WERI-Rb-1 (cell line): ENCODE results near the gene SPAG6.
"Not testable (repeated sequence)": the region's sequence is repeated elsewhere in the genome, so short reads cannot be mapped to it uniquely, and the experiment has no call there.

Experiments used
- DNase-seq: peaks from one replicate; pipeline ENCODE4 v3.0.0-alpha.2; 2020
- H3K27ac ChIP-seq: fragments of 250-450 bp; sonication (Bioruptor Pico); 2 replicates; pipeline ENCODE4 v1.5.1; 2020; ENCODE audit warnings: mild to moderate bottlenecking, moderate library complexity
- H3K27me3 ChIP-seq: fragments of 250-450 bp; sonication (Bioruptor Pico); 2 replicates; pipeline ENCODE4 v1.5.1; 2021; ENCODE audit warnings: mild to moderate bottlenecking, low read depth, moderate library complexity; ENCODE audit not compliant: insufficient read depth, severe bottlenecking
- H3K36me3 ChIP-seq: fragments of 250-450 bp; sonication (Bioruptor Pico); 2 replicates; pipeline ENCODE4 v1.5.1; 2020; ENCODE audit warnings: mild to moderate bottlenecking, moderate library complexity
- H3K4me3 ChIP-seq: 2 replicates; pipeline ENCODE4 v1.5.1; 2011; ENCODE audit warnings: low read depth, mild to moderate bottlenecking, control low read depth, low read length
- H3K9me3 ChIP-seq: fragments of 250-450 bp; sonication (Bioruptor Pico); 2 replicates; pipeline ENCODE4 v1.5.1; 2021; ENCODE audit warnings: mild to moderate bottlenecking, moderate library complexity; ENCODE audit not compliant: severe bottlenecking
- CTCF ChIP-seq: IDR thresholded peaks from 2 replicates; pipeline ENCODE4 v1.5.1; 2011; ENCODE audit warnings: low read depth, mild to moderate bottlenecking, control low read depth, inconsistent platforms, low read length

Gene SPAG6

GRCh38 chr10:22379059-22379458 is 33.8 kb downstream of the SPAG6 start:
- no peak for DNase-seq
- no peak for TF ChIP-seq CTCF
- Histone ChIP-seq H3K36me3 (no peaks in the 10 kb centered on the region), H3K4me3 (no peak overlapping the region), H3K27me3 (no peaks in the 10 kb centered on the region), H3K27ac (no peak overlapping the region), H3K9me3 (no peaks in the 10 kb centered on the region)

GRCh38 chr10:22381262-22381661 is 36.0 kb downstream of the SPAG6 start:
- TF ChIP-seq CTCF = no peak
- H3K27ac ChIP-seq = no peak overlapping the region
- no peak for DNase-seq
- H3K9me3 ChIP-seq = no peaks in the 10 kb centered on the region
- no peaks in the 10 kb centered on the region for H3K27me3 ChIP-seq
- no peak overlapping the region for H3K4me3 ChIP-seq
- no peaks in the 10 kb centered on the region for H3K36me3 ChIP-seq

GRCh38 chr10:22386503-22386902 is 41.2 kb downstream of the SPAG6 start:
- H3K4me3 ChIP-seq = no peak overlapping the region
- H3K36me3 ChIP-seq = no peaks in the 10 kb centered on the region
- no peak overlapping the region for H3K27ac ChIP-seq
- DNase-seq = no peak
- H3K27me3 ChIP-seq = no peaks in the 10 kb centered on the region
- no peak for TF ChIP-seq CTCF
- H3K9me3 ChIP-seq = no peaks in the 10 kb centered on the region

GRCh38 chr10:22389856-22390589 is 44.7 kb downstream of the SPAG6 start:
- TF ChIP-seq CTCF = no peak
- Histone ChIP-seq H3K27me3 (no peaks in the 10 kb centered on the region), H3K36me3 (no peaks in the 10 kb centered on the region), H3K4me3 (no peak overlapping the region), H3K27ac (no peak overlapping the region), H3K9me3 (no peaks in the 10 kb centered on the region)
- no peak for DNase-seq

- no peak overlapping the region for H3K27ac ChIP-seq
- H3K4me3 ChIP-seq = no peak overlapping the region
- H3K27me3 ChIP-seq = no peaks in the 10 kb centered on the region
- H3K36me3 ChIP-seq = no peaks in the 10 kb centered on the region
- TF ChIP-seq CTCF = no peak
- no peaks in the 10 kb centered on the region for H3K9me3 ChIP-seq
- no peak for DNase-seq
These were observed 46.3 kb downstream of the SPAG6 start for GRCh38 chr10:22391600-22391999.

- not testable (repeated sequence) for DNase-seq, H3K9me3 ChIP-seq, H3K4me3 ChIP-seq, H3K36me3 ChIP-seq, H3K27me3 ChIP-seq, H3K27ac ChIP-seq
These were observed 50.9 kb downstream of the SPAG6 start for GRCh38 chr10:22396195-22396594.

GRCh38 chr10:22406916-22407315 is 61.6 kb downstream of the SPAG6 start:
- H3K36me3 ChIP-seq, H3K27me3 ChIP-seq, DNase-seq, H3K27ac ChIP-seq, H3K9me3 ChIP-seq, H3K4me3 ChIP-seq: not testable (repeated sequence)
